CD8-positive, alpha-beta memory T cell (primary cell): Measurements from ENCODE around the gene AIM2. TPM values are rescaled to one million over a fixed set of nuclear protein-coding genes. Genes with fewer than 3 reads are reported as not detected.

ENCODE experiments used
- CTCF ChIA-PET: fragments of 350-600 bp; sonication (Branson Sonifier 250); formaldehyde crosslinking; loops from one replicate; lab custom pipeline; 2021; ENCODE audit warnings: antibody characterized with exemption; lab: Charles Lee
- POLR2A ChIA-PET: fragments of 350-600 bp; sonication (Branson Sonifier 250); formaldehyde crosslinking; loops from one replicate; lab custom pipeline; 2021; ENCODE audit warnings: antibody characterized with exemption; lab: Charles Lee
- DNase-seq, 5 donors: peaks; one replicate each; pipeline versions ENCODE4 v3.0.0 to v3.0.0-alpha.2; 2020 to 2022; ENCODE audit warnings: mixed read lengths in 1 of 5
- H3K27ac ChIP-seq: one replicate; pipeline ENCODE4 v1.7.0; 2013; ENCODE audit warnings: low read depth, mild to moderate bottlenecking, low read length, moderate library complexity
- H3K27me3 ChIP-seq: 2 replicates; pipeline ENCODE4 v1.7.0; 2013; ENCODE audit warnings: low read length, mild to moderate bottlenecking; ENCODE audit not compliant: insufficient read depth, poor library complexity, severe bottlenecking
- H3K36me3 ChIP-seq: 2 replicates; pipeline ENCODE4 v1.7.0; 2013; ENCODE audit warnings: mild to moderate bottlenecking, low read length, moderate library complexity; ENCODE audit not compliant: insufficient read depth
- H3K4me1 ChIP-seq: 2 replicates; pipeline ENCODE4 v1.7.0; 2013; ENCODE audit warnings: mild to moderate bottlenecking, low read length, moderate library complexity; ENCODE audit not compliant: insufficient read depth
- H3K4me3 ChIP-seq: 2 replicates; pipeline ENCODE4 v1.7.0; 2013; ENCODE audit warnings: mild to moderate bottlenecking, low read length
- H3K9me3 ChIP-seq: 2 replicates; pipeline ENCODE4 v1.7.0; 2013; ENCODE audit warnings: mild to moderate bottlenecking, low read length
- H3K27ac Mint-ChIP-seq, 8 donors: one replicate each; pipeline ENCODE4 v1.8.0; 2020 to 2021; ENCODE audit warnings: mixed read lengths in 8 of 8, mild to moderate bottlenecking in 6 of 8, inconsistent platforms in 3 of 8, moderate library complexity in 3 of 8
- H3K27me3 Mint-ChIP-seq, 2 donors: one replicate each; pipeline ENCODE4 v1.8.0; 2020 to 2021; ENCODE audit warnings: mixed read lengths in 2 of 2, mild to moderate bottlenecking in 1 of 2, moderate library complexity in 1 of 2
- H3K36me3 Mint-ChIP-seq, 3 donors: one replicate each; pipeline ENCODE4 v1.8.0; 2020 to 2021; ENCODE audit warnings: mixed read lengths in 3 of 3, inconsistent platforms in 1 of 3, mild to moderate bottlenecking in 1 of 3
- H3K4me1 Mint-ChIP-seq, 3 donors: one replicate each; pipeline ENCODE4 v1.8.0; 2020 to 2021; ENCODE audit warnings: mixed read lengths in 3 of 3, inconsistent platforms in 1 of 3, mild to moderate bottlenecking in 1 of 3
- H3K4me3 Mint-ChIP-seq, 7 donors: one replicate each; pipeline ENCODE4 v1.8.0; 2020 to 2021; ENCODE audit warnings: mixed read lengths in 7 of 7, mild to moderate bottlenecking in 6 of 7, moderate library complexity in 4 of 7, inconsistent platforms in 2 of 7
- H3K9me3 Mint-ChIP-seq, 5 donors: one replicate each; pipeline ENCODE4 v1.8.0; 2020 to 2022; ENCODE audit warnings: mixed read lengths in 5 of 5, mild to moderate bottlenecking in 3 of 5, moderate library complexity in 2 of 5, inconsistent platforms in 1 of 5
- polyA plus RNA-seq: library from polyadenylated mRNA; unstranded; fragments of 300-500 nt; fragmentation: Illumina TruSeq; gene quantifications from one replicate; pipeline ENCODE4 v1.2.3, GENCODE V29; 2021
- total RNA-seq, 2 experiments: library from RNA; stranded (reverse); gene quantifications; one replicate each; pipeline ENCODE4 v1.2.3, GENCODE V29; 2021

AIM2 gene
- total and polyA plus RNA-seq, 3 experiments from 2014 or later = 3.7 to 42.3 (median 41.1) TPM

DNA sequence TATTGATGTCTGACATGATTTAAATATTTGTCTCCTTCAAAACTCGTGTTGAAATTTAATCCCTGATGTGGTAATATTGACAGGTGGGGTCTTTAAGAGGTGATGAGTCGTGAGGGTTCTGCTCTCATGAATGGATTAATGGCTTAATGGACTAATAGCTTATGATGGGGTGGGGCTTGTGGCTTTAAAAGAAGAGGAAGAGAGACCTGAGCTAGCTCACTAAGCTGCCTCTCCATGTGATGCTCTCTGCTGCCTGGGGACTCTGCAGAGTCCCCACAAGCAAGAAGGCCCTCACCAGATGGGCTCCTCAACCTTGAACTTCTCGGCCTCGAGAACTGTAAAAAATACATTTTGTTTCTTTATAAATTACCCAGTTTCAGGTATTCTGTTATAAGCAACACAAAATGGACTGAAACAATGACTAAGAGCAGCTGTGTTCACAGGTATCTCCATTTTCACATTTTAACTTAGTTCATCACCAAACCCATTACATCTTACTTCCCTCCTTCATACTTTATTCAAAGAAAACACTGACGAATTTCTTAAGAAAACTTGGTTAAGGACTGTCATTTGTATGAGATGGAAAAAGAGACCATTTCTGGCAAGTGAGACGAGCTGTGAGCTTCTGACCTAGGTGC, 12.1 kb upstream of the AIM2 start:
- Mint-ChIP-seq H3K27me3 (no peaks in the 10 kb centered on the region), H3K4me1 (peaks cover 10 to 15% (median 14%) of the 10 kb centered on the region in 3 donors), H3K4me3 (no peak overlapping the region), H3K27ac (no peak overlapping the region), H3K36me3 (no peaks in the 10 kb centered on the region), H3K9me3 (no peaks in the 10 kb centered on the region)
- H3K27me3 ChIP-seq = no peaks in the 10 kb centered on the region
- POLR2A ChIA-PET = no interaction called here
- no peaks in the 10 kb centered on the region for H3K36me3 ChIP-seq
- H3K9me3 ChIP-seq = no peaks in the 10 kb centered on the region
- no peak overlapping the region for H3K4me3 ChIP-seq
- H3K27ac ChIP-seq = no peak overlapping the region
- no peak for DNase-seq
- CTCF ChIA-PET = interaction anchor here (0.9 to 2.2 kb wide), 7 partner anchors 10 to 1099 kb away, joined by 3 to 14 read pairs (median 4); partner anchors contain the start of gene AIM2
- H3K4me1 ChIP-seq = no peaks in the 10 kb centered on the region

DNA sequence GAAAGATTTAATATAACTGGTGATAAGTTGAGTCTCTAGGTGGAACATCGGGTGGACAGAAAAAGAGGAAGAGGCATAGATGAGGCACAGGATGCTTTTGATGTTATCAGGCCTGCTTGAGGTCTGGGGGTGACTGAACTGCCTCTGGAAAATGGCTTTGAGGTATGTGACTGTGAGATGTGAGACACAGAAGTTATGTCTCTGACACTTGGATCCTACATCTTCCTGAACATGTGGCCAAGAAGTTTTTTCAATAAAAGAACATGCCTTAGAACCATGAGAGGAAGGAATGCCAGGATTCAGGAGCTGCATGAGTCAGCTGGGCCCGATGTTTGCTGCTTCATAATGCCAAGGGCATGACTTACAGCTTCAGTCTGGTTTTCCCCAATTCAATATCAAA, 11.5 kb upstream of the AIM2 start:
- H3K4me3 Mint-ChIP-seq = no peak overlapping the region
- H3K27me3 ChIP-seq = no peaks in the 10 kb centered on the region
- H3K27me3 Mint-ChIP-seq = no peaks in the 10 kb centered on the region
- ChIA-PET CTCF (interaction anchor here (0.9 to 2.2 kb wide), 5 partner anchors 10 to 1098 kb away, joined by 3 to 14 read pairs (median 4); partner anchors contain the start of gene AIM2), POLR2A (no interaction called here)
- no peaks in the 10 kb centered on the region for H3K9me3 ChIP-seq
- H3K36me3 ChIP-seq = no peaks in the 10 kb centered on the region
- H3K4me1 ChIP-seq = no peaks in the 10 kb centered on the region
- H3K4me3 ChIP-seq = no peak overlapping the region
- no peaks in the 10 kb centered on the region for H3K9me3 Mint-ChIP-seq
- H3K4me1 Mint-ChIP-seq = peaks cover 10 to 15% (median 14%) of the 10 kb centered on the region in 3 donors
- DNase-seq = no peak
- H3K36me3 Mint-ChIP-seq = no peaks in the 10 kb centered on the region
- peak overlapping the region in 1 of 8 donors; percentile 8 for H3K27ac Mint-ChIP-seq
- H3K27ac ChIP-seq = no peak overlapping the region

DNA sequence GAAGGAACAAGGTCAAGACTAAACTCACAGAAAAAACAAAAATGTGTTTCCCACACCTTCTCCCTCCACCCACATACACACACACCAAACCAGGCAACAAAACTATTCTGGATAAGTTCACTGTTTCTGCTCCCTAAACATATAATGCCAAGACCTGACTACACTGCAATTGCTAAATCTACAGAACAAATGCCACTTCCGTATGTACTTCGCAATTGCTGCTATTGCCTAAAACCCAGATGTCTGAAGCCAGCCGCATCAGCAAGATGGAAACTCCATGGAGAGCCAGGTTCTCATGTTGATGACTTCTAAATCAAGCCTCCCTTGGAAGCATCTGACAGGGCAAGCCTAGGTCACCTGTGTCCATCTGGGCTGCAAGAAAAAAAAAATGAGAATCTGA, 8.3 kb upstream of the AIM2 start:
- Mint-ChIP-seq H3K27me3 (no peaks in the 10 kb centered on the region), H3K4me3 (no peak overlapping the region), H3K9me3 (no peaks in the 10 kb centered on the region), H3K4me1 (peaks cover 0 to 5% (median 0%) of the 10 kb centered on the region in 3 donors), H3K36me3 (no peaks in the 10 kb centered on the region), H3K27ac (no peak overlapping the region)
- H3K9me3 ChIP-seq = no peaks in the 10 kb centered on the region
- no peaks in the 10 kb centered on the region for H3K27me3 ChIP-seq
- no peak overlapping the region for H3K4me3 ChIP-seq
- CTCF ChIA-PET = interaction anchor here (1.9 kb wide), 1 partner anchor 13 kb away, joined by 5 read pairs; no protein-coding TSS in a partner anchor
- POLR2A ChIA-PET = no interaction called here
- H3K4me1 ChIP-seq = no peaks in the 10 kb centered on the region
- H3K36me3 ChIP-seq = no peaks in the 10 kb centered on the region
- H3K27ac ChIP-seq = no peak overlapping the region
- DNase-seq = no peak

DNA sequence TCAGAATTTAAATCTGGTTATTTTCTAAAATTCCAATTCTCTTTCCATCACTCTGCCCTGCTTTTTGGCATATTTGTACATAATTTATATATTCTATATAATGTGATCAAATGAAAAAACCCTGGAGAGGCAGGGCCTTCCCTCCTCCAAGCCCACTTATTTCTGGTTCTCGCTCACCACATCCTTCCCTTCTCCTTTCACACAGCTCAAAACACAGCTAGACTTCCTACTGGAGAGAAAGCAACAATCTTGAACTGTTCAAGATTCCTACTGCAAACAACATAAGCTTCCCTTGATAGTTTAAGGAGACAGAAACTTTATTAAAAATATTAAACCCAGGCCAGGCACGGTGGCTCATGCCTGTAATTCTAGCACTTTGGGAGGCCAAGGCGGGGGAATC, 7.6 kb upstream of the AIM2 start:
- peaks cover 0 to 2% (median 0%) of the 10 kb centered on the region in 3 donors for H3K4me1 Mint-ChIP-seq
- Histone ChIP-seq H3K4me1 (no peaks in the 10 kb centered on the region), H3K4me3 (no peak overlapping the region), H3K27ac (no peak overlapping the region), H3K36me3 (no peaks in the 10 kb centered on the region), H3K9me3 (no peaks in the 10 kb centered on the region), H3K27me3 (no peaks in the 10 kb centered on the region)
- DNase-seq = no peak
- no peak overlapping the region for H3K4me3 Mint-ChIP-seq
- H3K36me3 Mint-ChIP-seq = no peaks in the 10 kb centered on the region
- H3K27me3 Mint-ChIP-seq = no peaks in the 10 kb centered on the region
- no peaks in the 10 kb centered on the region for H3K9me3 Mint-ChIP-seq
- H3K27ac Mint-ChIP-seq = no peak overlapping the region
- ChIA-PET CTCF (interaction anchor here (2.7 kb wide), 1 partner anchor 12 kb away, joined by 11 read pairs; no protein-coding TSS in a partner anchor), POLR2A (no interaction called here)

DNA sequence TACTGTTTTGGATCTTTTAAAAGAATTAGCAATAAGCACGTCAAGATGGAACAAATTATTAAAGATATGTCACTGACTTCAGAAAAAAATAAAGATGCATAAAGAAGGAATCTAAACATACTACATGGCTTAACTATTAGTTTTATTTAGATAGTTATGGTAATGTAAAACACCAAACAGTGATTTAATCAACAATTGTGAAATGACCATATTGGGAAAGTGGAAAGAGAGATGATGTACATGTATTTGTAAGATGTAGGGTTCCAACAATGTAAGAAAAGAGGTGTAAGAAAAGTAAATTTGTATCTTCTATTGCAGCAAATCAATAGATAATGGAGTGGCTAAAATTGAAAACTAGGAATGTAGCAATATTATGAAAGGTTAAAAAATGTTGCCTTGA, 6.4 kb upstream of the AIM2 start:
- H3K27ac ChIP-seq = no peak overlapping the region
- H3K4me1 ChIP-seq = no peaks in the 10 kb centered on the region
- DNase-seq = no peak
- no peaks in the 10 kb centered on the region for H3K9me3 Mint-ChIP-seq
- POLR2A ChIA-PET = no interaction called here
- H3K4me1 Mint-ChIP-seq = peaks cover 2% of the 10 kb centered on the region in 3 donors
- CTCF ChIA-PET = interaction anchor here (2.7 kb wide), 1 partner anchor 11 kb away, joined by 11 read pairs; no protein-coding TSS in a partner anchor
- no peaks in the 10 kb centered on the region for H3K36me3 Mint-ChIP-seq
- H3K4me3 Mint-ChIP-seq = no peak overlapping the region
- H3K27me3 Mint-ChIP-seq = no peaks in the 10 kb centered on the region
- no peaks in the 10 kb centered on the region for H3K9me3 ChIP-seq
- no peaks in the 10 kb centered on the region for H3K36me3 ChIP-seq
- H3K4me3 ChIP-seq = no peak overlapping the region
- no peak overlapping the region for H3K27ac Mint-ChIP-seq
- H3K27me3 ChIP-seq = no peaks in the 10 kb centered on the region

DNA sequence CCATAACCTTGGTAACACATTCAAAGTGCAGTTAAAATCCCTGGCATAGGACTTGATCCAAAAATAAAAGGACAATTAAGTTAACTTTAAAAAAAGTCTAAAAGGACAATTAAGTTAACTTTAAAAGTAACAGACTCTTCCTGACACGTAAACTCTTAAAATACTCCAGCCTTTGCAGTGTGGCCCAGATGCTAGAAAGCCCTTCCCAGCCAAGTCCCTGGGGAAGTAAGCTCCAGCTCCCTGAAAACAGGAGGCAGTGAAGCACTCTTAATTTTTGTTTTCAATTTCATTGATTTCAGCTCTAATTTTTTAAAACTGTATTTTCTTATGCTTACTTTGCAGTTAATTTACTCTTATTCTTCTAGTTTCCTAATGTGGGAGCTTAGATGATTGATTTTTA, 5.1 kb upstream of the AIM2 start:
- no peak overlapping the region for H3K27ac ChIP-seq
- DNase-seq = no peak
- peaks cover 0 to 2% (median 0%) of the 10 kb centered on the region in 3 donors for H3K36me3 Mint-ChIP-seq
- ChIA-PET CTCF (interaction anchor here (2.7 kb wide), 1 partner anchor 10 kb away, joined by 11 read pairs; no protein-coding TSS in a partner anchor), POLR2A (no interaction called here)
- H3K27me3 Mint-ChIP-seq = no peaks in the 10 kb centered on the region
- H3K36me3 ChIP-seq = no peaks in the 10 kb centered on the region
- H3K27me3 ChIP-seq = no peaks in the 10 kb centered on the region
- no peak overlapping the region for H3K4me3 ChIP-seq
- peaks cover 15 to 16% (median 16%) of the 10 kb centered on the region in 3 donors for H3K4me1 Mint-ChIP-seq
- H3K27ac Mint-ChIP-seq = no peak overlapping the region
- H3K4me1 ChIP-seq = peaks cover 14% of the 10 kb centered on the region
- no peaks in the 10 kb centered on the region for H3K9me3 ChIP-seq
- no peak overlapping the region for H3K4me3 Mint-ChIP-seq
- H3K9me3 Mint-ChIP-seq = no peaks in the 10 kb centered on the region

DNA sequence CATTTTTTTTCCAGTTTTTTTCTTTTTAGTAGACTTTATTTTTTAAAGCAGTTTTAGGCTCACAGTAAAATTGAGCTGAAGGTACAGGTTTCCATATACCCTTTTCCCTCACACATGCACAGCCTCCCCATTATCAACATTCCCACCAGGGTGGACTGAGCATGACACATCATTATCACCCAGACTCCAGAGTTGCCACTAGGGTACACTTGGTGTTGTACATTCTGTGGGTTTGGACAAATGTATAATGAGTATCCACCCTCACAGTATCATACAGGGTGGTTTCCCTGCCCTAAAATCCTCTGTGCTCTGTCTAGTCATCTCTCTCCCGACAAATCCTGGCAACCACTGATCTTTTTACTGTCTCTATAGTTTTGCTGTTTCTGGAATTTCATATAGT, 3.0 kb upstream of the AIM2 start:
- Mint-ChIP-seq H3K4me3 (no peak overlapping the region), H3K27ac (peak overlapping the region in 3 of 8 donors; percentile 17 to 58 (median 43)), H3K27me3 (no peaks in the 10 kb centered on the region), H3K9me3 (no peaks in the 10 kb centered on the region), H3K4me1 (peaks cover 34 to 36% (median 36%) of the 10 kb centered on the region in 3 donors), H3K36me3 (peaks cover 0 to 4% (median 0%) of the 10 kb centered on the region in 3 donors)
- H3K4me3 ChIP-seq = no peak overlapping the region
- H3K27me3 ChIP-seq = no peaks in the 10 kb centered on the region
- ChIA-PET POLR2A (no interaction called here), CTCF (no interaction called here)
- no peaks in the 10 kb centered on the region for H3K36me3 ChIP-seq
- H3K4me1 ChIP-seq = peaks cover 31% of the 10 kb centered on the region
- no peak overlapping the region for H3K27ac ChIP-seq
- no peak for DNase-seq
- H3K9me3 ChIP-seq = no peaks in the 10 kb centered on the region
